Muscle of back (tissue), 11 donors: ENCODE data around the gene GTPBP4. TPM values are rescaled to one million over a fixed set of nuclear protein-coding genes. Genes with fewer than 3 reads are reported as not detected.
A peak's percentile ranks its signal among the peaks of the same experiment; 100 is the strongest.

Source experiments
- DNase-seq, 3 donors: peaks; one replicate each; pipeline versions ENCODE4 v3.0.0 to v3.0.0-alpha.2; 2013
- polyA plus RNA-seq, 10 donors: library from polyadenylated mRNA; unstranded; fragments of 120-200 nt; gene quantifications; one replicate each; pipeline ENCODE4 v1.2.1, GENCODE V29; 2013; ENCODE audit not compliant: insufficient read length in 10 of 10

The GTPBP4 gene
- polyA plus RNA-seq, 10 donors = 37.4 to 55.4 (median 48.8) TPM

DNA sequence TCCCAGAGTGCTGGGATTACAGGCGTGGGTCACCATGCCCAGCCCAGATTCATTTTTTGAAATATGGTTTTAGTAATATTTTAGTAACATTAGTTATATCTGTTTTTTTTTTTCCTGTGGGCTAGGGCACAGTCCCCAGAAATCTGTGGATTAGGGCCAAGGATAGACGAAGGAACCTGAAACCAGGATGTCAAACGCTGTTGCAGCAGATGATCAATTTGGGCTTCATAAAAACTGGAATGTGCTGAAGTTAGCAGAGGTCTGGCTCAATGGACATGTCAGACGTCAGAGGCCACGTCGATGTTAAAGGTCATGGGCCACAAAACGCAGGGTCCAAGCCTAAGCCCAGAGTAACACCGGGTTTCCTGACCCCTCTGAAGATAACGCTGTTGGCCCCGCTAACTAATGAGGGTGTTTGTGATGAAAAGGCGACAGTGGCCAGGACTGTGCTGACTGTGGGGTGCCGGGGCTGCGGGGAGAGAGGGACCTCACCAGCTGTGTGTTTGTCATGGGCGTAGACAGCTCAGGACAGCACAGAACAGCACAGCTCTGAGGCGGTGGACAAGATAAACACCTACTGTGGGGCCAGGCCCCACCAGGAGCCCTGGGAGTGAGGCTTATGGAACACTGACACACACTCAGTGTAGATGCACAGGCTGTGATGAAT lies 23.8 kb upstream of the GTPBP4 start:
- no peak for DNase-seq

DNA sequence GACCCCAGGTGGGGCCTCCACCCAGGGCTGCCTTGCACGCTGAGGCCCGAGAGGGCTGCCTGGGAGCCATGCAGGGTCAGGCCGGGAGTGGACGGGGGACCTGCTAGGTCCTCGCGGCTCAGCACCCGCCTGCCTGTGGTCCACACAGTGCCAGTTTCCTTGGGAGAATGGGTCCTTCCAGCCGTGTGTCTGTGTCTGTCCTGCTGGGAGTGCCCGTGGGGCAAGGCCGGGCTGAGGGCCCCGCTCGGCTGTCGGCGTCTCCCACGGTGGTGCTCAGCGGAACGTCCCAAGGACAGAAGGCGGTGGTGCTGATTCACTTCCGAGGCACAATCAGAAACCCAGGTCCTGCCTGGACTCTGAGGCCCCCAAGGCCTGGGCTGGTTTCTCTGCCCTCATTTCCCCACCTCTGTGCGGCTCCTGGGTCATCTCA lies 23.2 kb upstream of the GTPBP4 start:
- DNase-seq = no peak

DNA sequence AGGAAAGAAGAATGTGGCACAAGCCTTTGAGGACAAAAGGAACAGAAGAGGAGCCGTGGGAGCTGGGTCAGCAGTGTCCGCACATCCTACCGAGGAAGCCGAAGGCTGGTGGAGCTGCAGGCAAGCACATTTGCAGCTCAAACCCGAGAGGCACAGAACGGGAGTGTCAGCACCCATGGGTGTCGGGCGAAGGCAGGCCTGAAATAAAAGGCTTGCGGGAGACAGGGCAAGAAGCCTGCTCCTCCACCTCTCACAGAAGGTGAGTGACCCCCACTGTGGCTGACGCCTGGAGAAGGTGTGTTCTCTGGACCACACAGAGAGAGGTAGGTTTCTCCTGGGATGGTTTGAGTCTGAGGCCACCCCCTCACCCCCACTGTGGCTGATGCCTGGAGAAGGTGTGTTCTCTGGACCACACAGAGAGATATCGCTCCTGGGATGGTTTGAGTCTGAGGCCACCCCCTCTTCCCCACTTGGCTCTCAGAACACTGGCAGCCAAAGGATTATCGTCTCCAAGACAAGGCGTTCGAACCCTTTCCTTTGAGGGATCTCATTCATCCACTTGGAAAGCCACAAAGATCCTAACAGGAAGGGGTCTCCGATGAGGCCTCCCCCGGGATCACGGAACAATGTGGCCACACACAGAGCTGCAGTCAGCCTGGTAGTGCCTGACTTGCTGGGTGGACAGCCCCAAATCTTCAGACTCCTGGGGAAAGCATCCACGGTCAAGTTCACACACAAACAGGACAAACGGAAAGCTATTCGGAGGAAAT lies 21.6 kb upstream of the GTPBP4 start:
- DNase-seq = no peak

DNA sequence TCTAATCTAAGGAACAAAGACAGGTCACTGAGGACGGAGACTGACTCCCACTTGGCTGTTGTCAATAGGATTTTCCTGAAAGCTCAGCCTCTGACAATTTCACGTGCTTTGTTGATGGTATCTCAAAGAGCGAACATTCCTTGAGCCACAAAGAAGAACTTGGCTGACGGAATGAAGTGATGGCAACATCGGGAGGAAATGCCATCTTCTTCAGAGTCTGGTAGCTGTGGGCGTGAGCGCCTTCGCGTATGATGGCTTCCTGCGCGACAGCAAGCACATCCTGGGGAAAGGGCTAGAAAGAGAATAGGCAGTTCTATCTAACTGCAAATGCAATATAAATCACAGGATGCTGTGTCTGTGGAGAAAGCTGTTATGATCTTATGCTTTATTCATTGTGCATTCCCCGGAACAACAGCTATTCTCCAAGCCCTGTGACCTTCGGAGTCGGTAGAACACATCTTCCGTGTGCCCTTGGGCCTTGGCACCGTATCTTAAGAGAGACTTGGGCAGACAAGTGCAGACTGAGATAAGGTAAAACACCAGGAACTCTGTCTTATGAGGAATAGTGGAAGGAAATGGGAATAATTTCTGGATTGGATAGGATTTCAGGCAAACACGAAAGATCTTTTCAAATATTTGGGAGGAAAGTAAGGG lies 19.6 kb upstream of the GTPBP4 start:
- DNase-seq = no peak

DNA sequence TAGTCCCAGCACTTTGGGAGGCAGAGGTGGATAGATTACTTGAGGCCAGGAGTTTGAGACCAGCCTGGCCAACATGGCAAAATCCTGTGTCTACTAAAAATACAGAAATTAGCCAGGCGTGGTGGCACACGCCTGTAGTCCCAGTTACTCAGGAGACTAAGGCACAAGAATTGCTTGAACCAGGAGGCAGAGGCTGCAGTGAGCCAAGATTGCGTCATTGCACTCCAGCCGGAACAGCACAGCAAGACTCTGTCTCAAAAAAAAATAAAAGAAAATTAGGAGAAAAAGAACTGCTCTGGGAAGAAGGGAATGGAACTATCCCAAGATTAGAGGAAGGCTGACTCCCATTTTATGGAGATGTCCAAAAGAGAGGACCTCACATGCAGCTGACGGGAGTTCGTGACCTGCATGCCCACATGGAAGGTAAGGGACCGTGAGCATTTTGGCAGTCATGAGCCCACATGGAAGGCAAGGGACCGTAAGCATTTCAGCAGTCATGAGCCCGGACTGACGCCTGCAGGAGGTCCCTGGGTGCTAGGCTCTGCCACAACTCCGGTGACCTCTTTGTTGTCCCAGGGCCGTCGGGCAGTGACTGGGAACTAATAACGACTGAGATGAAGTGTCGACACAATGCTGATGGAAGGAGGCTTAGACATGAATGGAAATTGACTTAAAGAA lies 18.6 kb upstream of the GTPBP4 start:
- DNase-seq = no peak

DNA sequence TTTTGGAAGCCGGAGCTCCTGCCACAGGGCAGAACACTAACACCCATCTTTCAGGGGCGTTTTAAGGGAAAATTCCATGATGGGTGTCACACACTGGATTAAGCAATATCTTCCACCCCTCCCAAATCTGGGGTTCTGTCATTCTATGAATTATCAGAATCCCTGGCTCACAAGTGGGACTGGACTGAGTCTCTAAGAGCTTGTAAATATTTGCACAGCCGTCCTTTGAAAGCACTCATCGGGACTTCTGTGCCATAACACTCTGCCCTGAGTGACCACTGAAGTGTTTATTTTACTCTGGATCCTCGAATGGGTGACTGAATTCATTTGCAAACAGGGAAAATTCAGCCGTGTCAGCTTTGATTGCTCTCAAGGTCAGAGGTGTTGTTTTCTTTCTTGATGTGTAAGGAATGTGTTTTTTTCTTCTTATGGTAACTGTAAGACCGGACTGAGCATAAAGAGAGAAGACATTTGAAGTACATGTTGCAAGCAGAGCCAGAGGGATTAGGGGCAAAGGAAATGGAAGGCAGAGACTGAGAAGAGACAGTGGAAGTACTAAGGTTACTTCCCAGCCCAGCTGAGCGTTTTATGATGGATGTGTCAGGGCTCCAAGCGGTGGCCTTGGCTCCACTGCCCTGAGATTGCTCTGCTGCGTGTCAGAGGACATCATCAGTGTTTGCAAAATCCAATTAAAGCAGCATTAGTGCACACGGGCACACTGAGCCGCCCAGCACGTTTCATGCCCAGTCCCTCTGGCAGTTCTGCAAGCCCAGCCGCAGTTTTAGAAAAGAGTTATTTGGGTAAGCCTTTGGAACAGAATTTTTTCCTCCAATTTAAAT lies 17.7 kb upstream of the GTPBP4 start:
- peak in 1 of 3 donors; percentile 23 for DNase-seq

DNA sequence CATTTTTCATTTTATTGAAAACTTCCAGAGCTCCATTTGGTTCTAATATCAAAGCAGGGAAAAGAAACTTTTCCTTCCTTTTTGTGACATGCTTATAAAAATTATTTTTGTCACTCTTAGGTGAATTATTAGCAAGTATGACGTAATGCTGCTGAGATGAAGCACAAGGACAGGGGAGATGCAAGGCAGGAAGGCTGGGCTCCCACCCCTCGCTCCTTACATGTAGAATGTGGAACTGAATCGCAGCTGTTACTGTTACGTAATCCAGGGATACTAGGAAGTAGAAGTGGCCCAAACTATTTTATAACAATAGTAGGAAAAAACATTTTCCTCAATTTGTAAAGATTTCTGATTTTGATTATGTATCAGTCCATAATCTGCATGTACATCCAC lies 17.1 kb upstream of the GTPBP4 start:
- DNase-seq = peak in 2 of 3 donors; percentile 21 to 58

DNA sequence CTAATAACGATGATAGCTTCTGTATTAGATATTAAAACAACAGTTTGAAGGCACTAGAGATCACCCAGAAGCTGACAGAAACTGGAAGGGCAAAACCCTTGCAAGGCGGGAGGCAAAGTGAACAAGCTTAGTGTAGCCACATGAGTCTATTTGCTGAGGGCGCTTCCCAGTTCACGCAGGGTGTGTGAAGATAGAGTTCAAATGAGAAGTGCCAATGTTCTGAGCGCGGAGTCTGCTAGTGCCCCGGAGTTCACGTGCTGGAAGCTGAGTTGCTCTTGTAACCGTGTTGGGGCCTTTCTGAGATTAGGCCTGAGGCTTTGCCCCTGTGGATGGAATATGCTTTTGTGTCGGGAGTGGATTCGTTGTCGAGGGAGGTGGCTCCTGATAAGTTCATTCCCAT lies 16.6 kb upstream of the GTPBP4 start:
- no peak for DNase-seq

DNA sequence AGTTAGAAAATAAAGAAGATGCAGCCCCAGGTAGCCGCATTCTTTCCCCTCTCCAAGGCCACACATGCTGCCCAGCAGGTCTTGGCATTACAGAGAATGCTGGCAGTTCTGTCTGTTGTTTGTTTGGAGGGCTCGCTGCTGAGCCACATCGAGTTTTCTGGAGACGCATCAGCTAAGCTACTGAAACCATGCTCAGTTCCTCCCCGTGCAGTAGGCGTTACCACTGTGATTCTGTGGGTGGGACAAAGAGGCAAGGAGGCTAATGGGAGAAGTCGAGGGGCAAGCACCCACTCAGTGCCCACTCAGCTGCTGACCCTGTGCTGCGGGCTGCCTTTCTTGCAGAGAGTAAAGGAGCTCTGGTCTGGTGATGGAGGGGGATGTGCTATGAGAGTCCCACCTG lies 15.5 kb upstream of the GTPBP4 start:
- no peak for DNase-seq

DNA sequence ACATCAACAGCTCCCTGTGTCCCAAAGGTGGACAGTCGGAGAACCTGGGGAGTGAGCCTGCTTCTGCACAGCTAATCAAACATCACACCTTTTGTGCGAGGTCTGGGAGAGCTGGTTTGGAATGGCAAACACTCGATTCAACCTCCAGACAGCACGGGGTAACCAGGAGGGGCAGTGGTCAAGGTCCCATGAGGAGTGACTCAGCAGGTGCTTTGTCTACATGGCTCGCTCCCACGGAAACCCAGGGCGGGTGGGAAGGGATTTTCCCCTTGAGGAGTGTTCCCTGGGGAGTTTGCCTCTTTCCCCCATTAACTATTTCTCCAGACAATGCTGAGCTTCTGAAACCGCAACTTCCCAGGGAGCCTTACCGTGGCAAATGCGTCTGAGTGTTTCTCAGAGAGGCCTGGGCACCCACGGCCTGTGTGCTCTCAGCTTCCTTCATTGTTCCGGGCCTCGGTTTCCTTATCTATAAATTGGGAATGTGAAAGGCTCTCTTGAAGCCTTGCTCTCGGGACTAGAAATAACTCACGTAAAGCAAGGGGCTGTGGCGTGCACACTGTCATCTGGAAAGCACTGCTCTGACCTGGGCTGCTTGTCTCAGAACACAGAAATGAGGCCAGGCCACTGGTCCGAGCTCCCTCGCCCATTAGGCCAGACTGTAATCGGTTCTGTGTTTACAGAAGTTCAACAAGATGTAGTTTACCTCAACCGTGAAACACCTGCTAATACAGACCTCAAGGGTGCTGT lies 14.0 kb upstream of the GTPBP4 start:
- DNase-seq = no peak

DNA sequence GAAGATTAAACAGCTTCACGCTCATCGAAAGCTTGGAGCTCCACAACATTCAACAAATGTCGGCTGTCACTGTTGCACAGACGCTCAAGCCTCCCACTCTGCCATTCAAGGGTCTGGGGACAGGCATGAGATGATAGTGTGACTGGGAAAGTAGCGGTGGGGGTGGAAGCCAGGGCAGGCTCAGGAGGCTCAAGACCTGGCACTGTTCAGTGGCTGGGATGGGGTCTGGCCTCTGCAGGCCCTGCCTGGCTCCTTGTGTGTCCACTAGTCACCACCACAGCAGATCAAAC lies 13.5 kb upstream of the GTPBP4 start:
- no peak for DNase-seq

DNA sequence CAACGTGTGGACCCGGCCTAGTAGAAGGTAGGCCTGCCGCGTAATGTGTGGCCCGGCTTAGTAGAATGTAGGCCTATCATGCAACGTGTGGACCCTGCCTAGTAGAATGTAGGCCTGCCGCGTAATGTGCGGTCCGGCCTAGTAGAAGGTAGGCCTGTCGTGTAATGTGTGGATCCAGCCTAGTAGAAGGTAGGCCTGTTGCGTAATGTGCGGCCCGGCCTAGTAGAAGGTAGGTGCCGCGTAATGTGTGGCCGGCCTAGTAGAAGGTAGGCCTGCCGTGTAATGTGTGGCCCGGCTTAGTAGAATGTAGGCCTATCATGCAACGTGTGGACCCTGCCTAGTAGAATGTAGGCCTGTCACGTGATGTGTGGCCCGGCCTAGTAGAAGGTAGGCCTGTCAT lies 11.9 kb upstream of the GTPBP4 start:
- no peak for DNase-seq

DNA sequence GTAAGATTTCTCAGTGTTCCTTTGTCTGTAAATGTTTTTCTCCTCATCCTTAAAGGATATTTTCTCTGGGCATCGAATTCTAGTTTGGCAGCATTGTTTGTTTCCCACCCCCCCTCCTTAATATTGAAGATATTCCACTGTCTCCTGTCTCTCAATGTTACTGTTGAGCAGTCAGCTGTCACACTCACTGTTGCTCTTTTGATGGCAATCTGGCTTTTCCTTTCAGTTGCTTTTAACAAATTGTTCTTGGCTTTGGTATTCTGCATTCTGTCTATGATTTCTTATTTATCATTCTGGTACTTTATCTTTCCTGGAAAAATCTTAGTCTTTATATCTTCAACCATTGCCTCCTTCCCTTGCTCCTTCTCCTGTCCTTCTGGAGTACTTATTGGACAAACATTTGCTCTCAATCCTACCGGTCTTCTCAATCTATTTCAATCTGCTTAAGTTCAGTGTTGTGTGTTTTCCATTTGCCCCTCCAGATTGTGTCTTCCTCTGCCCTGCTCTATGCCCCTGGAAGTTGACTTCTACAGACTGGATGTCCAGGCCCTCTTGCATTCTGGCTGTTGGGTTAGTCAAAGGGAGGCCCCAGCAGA lies 9.3 kb upstream of the GTPBP4 start:
- no peak for DNase-seq

DNA sequence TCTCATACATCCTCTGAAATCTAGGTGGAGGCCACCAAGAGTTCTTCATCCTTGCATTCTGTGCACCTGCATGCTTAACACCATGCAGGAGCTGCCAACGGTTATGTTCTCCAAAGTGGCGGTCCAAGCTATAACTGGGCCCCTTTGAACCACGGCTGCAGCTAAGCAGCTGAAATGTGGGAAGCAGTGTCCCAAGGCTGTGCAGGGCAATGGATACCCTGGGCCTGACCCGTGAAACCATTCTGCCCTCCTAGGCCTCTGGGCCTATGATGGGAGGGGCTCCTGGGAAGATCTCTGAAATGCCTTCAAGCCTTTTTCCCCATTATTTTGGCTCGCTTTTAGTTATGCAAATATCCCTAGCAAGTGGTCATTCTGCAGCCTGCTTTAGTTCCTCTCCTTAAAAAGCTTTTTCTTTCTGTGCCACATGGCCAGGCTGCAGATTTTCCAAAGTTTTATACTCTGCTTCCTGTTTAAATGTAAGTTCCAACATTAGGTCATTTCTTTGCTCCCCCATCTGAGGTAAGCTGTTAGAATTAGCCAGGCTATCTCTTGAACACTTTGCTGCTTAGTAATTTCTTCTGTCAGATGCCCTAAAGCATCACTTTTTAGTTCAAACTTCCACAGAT lies 7.7 kb upstream of the GTPBP4 start:
- DNase-seq = no peak

DNA sequence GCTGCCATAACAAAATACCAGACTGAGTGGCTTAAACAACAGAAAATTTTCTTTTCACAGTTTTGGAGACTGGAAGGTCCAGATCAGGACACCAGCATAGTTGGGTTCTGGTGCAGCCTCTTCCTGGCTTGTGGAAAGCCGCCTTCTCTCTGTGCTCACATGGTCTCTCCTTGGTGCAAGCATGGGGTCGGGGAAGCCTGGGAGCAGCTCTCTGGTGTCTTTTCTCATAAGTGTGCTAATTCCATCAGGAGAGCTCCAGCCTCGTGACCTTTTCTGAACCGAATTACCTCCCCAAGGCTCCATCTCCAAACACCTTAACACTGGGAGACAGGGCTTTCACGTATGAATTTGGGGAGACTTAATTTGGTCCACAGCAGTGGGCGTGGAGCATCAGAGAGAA lies 4.8 kb upstream of the GTPBP4 start:
- DNase-seq = no peak

DNA sequence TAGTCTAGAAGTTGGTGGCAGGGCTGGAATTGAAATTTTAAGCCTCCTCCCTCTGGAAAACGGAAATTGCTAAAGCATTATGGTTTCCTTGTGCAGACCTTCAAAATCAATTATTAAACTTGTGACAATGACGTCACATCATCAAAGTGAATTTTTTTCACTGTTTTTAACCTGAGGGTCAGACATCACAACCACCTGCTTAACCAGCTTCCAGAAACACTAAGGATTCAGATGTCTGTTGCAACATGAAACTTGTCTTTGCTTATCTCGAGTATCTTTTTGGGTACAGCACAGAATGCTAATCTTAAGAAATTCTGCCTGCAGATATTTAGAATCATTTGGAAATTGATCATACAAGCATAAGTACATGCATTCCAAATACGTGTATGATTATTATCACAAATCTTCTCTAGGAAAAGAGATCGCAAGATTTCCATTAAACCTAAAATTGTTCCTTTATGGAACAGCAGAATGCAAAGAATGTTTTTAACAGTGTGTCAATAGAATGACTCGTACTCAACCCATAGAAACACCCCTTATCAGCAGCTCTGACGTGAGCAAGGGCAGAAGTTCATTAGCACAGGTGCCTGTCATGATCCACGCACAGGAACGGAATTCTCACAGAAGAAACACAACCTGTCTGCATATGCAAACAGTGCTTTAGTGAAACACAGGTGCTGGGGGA lies 4.1 kb upstream of the GTPBP4 start:
- no peak for DNase-seq

DNA sequence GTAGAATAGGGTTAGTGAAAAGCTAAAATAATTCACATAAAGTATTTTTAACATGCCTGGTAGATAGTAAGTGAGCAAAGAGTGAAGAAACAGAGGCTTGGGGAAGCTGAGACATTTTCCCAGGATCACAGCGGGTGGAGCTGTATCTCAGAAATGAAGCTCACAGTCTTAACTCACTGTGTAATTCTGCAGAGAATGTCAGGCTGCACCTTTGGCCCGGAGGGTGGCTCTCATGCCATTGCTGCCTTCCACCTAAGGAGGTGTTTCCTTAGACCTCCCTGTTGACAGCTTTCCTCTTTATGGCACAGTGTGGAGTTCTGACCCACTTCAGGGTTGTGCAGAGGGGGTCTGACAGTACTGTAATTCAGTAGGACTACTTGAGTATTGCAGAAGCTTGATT lies 2.9 kb upstream of the GTPBP4 start:
- no peak for DNase-seq

DNA sequence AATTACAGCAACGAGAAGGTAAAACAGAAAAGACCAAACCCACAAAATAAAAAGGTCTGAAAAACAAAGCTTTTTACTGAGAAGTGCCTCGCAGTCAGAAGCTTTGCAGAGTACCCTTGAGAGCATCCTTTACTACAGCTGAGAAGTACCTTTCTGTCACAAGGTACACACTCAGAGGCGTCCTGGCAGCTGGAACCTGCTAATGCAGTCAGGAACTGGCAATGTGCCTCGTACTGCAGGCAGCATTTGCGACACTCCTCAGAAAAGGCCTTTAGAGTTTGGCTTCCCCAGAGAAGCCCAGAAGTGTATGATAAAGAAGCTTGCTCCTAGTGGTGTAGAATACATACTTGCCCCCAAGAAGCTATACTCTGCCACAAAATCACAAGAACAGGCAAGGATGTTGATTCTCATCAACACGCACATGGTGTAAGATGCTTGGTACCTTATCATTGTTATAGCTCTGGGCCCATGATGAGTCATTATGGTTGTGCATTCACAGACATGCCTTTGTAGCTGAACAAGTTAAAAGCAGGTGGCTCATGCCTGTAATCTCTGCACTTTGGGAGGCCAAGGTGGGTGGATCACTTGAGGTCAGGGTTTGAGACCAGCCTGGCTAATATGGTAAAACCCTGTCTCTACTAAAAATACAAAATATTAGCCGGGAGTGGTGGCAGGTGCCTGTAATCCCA lies 2.0 kb upstream of the GTPBP4 start:
- no peak for DNase-seq
